Trophoblast cell (in vitro differentiated cells and primary cell): ENCODE data around the gene HCN4.

ENCODE experiments used
- DNase-seq, 2 donors: peaks; one replicate each; pipeline ENCODE4 v3.0.0-alpha.2; 2016
- H2AFZ ChIP-seq: 2 replicates; pipeline ENCODE4 v1.6.1; 2013; ENCODE audit warnings: low read length, moderate library complexity, mild to moderate bottlenecking; ENCODE audit not compliant: insufficient read depth, poor library complexity
- H2AK5ac ChIP-seq: 2 replicates; pipeline ENCODE4 v1.6.1; 2013; ENCODE audit warnings: mild to moderate bottlenecking, low read length
- H2BK120ac ChIP-seq: 2 replicates; pipeline ENCODE4 v1.6.1; 2013; ENCODE audit warnings: low read length, mild to moderate bottlenecking, moderate library complexity; ENCODE audit not compliant: insufficient read depth, poor library complexity
- H2BK12ac ChIP-seq: 2 replicates; pipeline ENCODE4 v1.6.1; 2013; ENCODE audit warnings: mild to moderate bottlenecking, low read length, moderate library complexity
- H2BK5ac ChIP-seq: 2 replicates; pipeline ENCODE4 v1.6.1; 2013; ENCODE audit warnings: low read length, low read depth, moderate library complexity, mild to moderate bottlenecking; ENCODE audit not compliant: poor library complexity
- H3K14ac ChIP-seq: 2 replicates; pipeline ENCODE4 v1.6.1; 2013; ENCODE audit warnings: mild to moderate bottlenecking, low read length
- H3K18ac ChIP-seq: 2 replicates; pipeline ENCODE4 v1.6.1; 2013; ENCODE audit warnings: mild to moderate bottlenecking, low read length
- H3K23ac ChIP-seq: 2 replicates; pipeline ENCODE4 v1.6.1; 2013; ENCODE audit warnings: low read length
- H3K27ac ChIP-seq: 2 replicates; pipeline ENCODE4 v1.5.1; 2013; ENCODE audit warnings: low read depth, mild to moderate bottlenecking, inconsistent platforms, low read length, moderate library complexity
- H3K27me3 ChIP-seq: 2 replicates; pipeline ENCODE4 v1.6.1; 2013; ENCODE audit warnings: inconsistent platforms, mild to moderate bottlenecking, low read length, moderate library complexity; ENCODE audit not compliant: insufficient read depth
- H3K36me3 ChIP-seq, 2 experiments: 1 replicate in 1 of 2; 2 replicates in 1 of 2; pipeline ENCODE4 v1.6.1; 2013; ENCODE audit warnings: low read length in 2 of 2, mild to moderate bottlenecking in 2 of 2, moderate library complexity in 1 of 2; ENCODE audit not compliant: insufficient read depth in 2 of 2, control insufficient read depth in 1 of 2
- H3K4ac ChIP-seq: 2 replicates; pipeline ENCODE4 v1.6.1; 2013; ENCODE audit warnings: low read depth, mild to moderate bottlenecking, low read length, moderate library complexity
- H3K4me1 ChIP-seq, 2 experiments: 1 replicate in 1 of 2; 2 replicates in 1 of 2; pipeline ENCODE4 v1.6.1; 2013; ENCODE audit warnings: low read length in 2 of 2, mild to moderate bottlenecking in 2 of 2, moderate library complexity in 1 of 2; ENCODE audit not compliant: insufficient read depth in 2 of 2, control insufficient read depth in 1 of 2
- H3K4me2 ChIP-seq: 2 replicates; pipeline ENCODE4 v1.6.1; 2013; ENCODE audit warnings: inconsistent platforms, mild to moderate bottlenecking, low read length, moderate library complexity
- H3K4me3 ChIP-seq: 2 replicates; pipeline ENCODE4 v1.5.1; 2013; ENCODE audit warnings: mild to moderate bottlenecking, low read depth, low read length, inconsistent platforms
- H3K79me1 ChIP-seq: one replicate; pipeline ENCODE4 v1.6.1; 2013; ENCODE audit warnings: low read length
- H3K79me2 ChIP-seq: 2 replicates; pipeline ENCODE4 v1.6.1; 2013; ENCODE audit warnings: low read length, mild to moderate bottlenecking; ENCODE audit not compliant: control insufficient read depth, insufficient read depth, poor library complexity
- H3K9ac ChIP-seq: 2 replicates; pipeline ENCODE4 v1.6.1; 2013; ENCODE audit warnings: mild to moderate bottlenecking, low read length
- H3K9me3 ChIP-seq: 2 replicates; pipeline ENCODE4 v1.6.1; 2013; ENCODE audit warnings: low read depth, mild to moderate bottlenecking, control low read depth, inconsistent platforms, low read length; ENCODE audit not compliant: insufficient read depth
- H4K12ac ChIP-seq: 2 replicates; pipeline ENCODE4 v1.6.1; 2013; ENCODE audit warnings: low read depth, mild to moderate bottlenecking, low read length, moderate library complexity
- H4K8ac ChIP-seq: 2 replicates; pipeline ENCODE4 v1.6.1; 2013; ENCODE audit warnings: low read depth, mild to moderate bottlenecking, low read length, moderate library complexity
- H4K91ac ChIP-seq: one replicate; pipeline ENCODE4 v1.6.1; 2013; ENCODE audit warnings: low read depth, mild to moderate bottlenecking, low read length, moderate library complexity
- WGBS: extraction: QIAGEN DNeasy Blood & Tissue Kit; methylation state at CpG from one replicate; pipeline ENCODE4 v1.1.7; 2013; ENCODE audit warnings: missing lambda C conversion rate; ENCODE audit not compliant: insufficient read length, insufficient coverage; ENCODE audit errors: extremely low coverage; 5-methylcytosine and 5-hydroxymethylcytosine counted together

Gene HCN4

DNA sequence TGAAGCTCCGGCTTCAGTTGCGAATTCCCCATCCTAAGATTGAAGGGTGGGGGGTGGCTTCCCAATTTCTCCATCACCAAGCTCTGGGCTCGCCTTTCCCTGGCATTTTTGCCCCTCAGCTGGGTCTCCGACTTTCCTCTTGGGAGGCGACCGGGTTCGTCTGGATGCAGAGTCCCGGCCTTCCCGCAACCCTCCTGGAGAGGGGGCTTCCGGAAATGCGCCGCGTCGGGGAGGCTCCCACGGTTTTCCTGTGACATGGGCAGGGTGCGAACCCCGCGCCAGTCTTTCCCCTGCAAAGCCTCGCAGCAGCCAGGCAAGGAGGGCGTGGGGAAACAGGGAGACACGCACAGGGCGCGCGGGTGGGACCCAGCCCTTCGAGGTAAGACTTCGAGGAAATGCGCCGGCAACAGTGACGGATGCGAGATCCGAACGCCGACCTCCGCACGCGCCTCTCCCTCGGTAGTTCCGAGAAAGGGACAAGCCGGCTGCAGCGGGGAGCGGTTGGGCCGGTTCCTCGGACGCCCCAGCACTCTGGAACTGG lies 466 bp upstream of the HCN4 start:
- no peaks in the 10 kb centered on the region for H3K36me3 ChIP-seq
- H3K79me2 ChIP-seq, result peaks cover 3% of the 10 kb centered on the region
- H2AK5ac ChIP-seq, result no peak overlapping the region
- H3K4ac ChIP-seq, result no peak overlapping the region
- peak overlapping the region; percentile 89 for H3K4me2 ChIP-seq
- H3K14ac ChIP-seq, result no peak overlapping the region
- H4K12ac ChIP-seq, result no peak overlapping the region
- H4K8ac ChIP-seq, result peak overlapping the region; percentile 22
- H4K91ac ChIP-seq, result no peak overlapping the region
- no peak overlapping the region for H2BK120ac ChIP-seq
- no peak overlapping the region for H3K9ac ChIP-seq
- peaks cover 22% of the 10 kb centered on the region for H3K27me3 ChIP-seq
- no CpG with 5 or more reads among the region's 44 CpGs for WGBS
- peak overlapping the region; percentile 52 for H3K4me3 ChIP-seq
- DNase-seq, result no peak
- peaks cover 6% of the 10 kb centered on the region for H3K79me1 ChIP-seq
- no peak overlapping the region for H3K23ac ChIP-seq
- H3K27ac ChIP-seq, result no peak overlapping the region
- no peak overlapping the region for H3K18ac ChIP-seq
- H3K9me3 ChIP-seq, result peaks cover 2% of the 10 kb centered on the region
- peaks cover 26 to 39% of the 10 kb centered on the region in 2 experiments for H3K4me1 ChIP-seq
- H2BK12ac ChIP-seq, result no peak overlapping the region
- no peak overlapping the region for H2BK5ac ChIP-seq
- no peak overlapping the region for H2AFZ ChIP-seq

DNA sequence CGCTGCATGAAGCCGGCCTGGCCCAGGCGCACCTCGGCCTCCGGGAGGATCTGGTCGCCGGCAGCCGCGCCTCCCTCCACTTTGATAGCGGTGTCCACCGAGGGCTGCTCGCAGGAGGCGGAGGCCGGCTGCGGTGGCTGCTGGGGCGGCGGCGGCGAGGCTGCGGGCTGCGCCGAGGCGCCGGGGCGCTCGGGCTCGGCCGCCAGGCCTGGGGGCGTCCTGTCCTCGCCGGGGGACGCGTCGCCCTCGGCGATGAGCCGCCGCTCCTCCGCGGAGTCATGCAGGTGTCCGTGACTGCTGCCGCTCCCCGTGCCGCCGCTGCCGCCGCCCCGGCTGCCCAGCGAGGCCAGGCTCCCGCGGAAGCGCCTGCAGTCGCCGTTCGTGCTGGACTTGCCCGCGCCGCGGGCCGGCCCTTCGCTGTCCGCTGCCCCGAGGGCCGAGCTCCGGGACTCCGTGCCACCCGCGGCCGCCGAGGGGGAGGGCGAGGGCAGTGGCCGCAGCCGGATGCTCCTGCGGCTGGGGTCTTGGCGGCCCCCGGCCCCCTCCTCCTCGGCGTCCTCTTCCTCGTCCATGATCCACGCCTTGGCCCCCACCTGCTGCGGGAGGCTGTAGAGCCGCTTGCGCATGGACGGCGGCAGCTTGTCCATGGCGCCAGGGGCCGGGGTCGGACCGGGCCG lies 996 bp downstream of the HCN4 start:
- H3K79me2 ChIP-seq, result peaks cover 3% of the 10 kb centered on the region
- H2AFZ ChIP-seq, result peak overlapping the region; percentile 66
- no peak overlapping the region for H3K27ac ChIP-seq
- H3K36me3 ChIP-seq, result no peaks in the 10 kb centered on the region
- H3K4me3 ChIP-seq, result peak overlapping the region; percentile 76
- H3K27me3 ChIP-seq, result peaks cover 22% of the 10 kb centered on the region
- peak overlapping the region; percentile 10 for H4K12ac ChIP-seq
- peak overlapping the region; percentile 54 for H3K14ac ChIP-seq
- no peak overlapping the region for H2BK5ac ChIP-seq
- no CpG with 5 or more reads among the region's 90 CpGs for WGBS
- H3K4me1 ChIP-seq, result peaks cover 27 to 39% of the 10 kb centered on the region in 2 experiments
- H4K8ac ChIP-seq, result peak overlapping the region; percentile 30
- H3K4me2 ChIP-seq, result peak overlapping the region; percentile 89
- no peak overlapping the region for H2AK5ac ChIP-seq
- H3K18ac ChIP-seq, result peak overlapping the region; percentile 19
- DNase-seq, result no peak
- peak overlapping the region; percentile 72 for H4K91ac ChIP-seq
- H3K9me3 ChIP-seq, result peaks cover 2% of the 10 kb centered on the region
- no peak overlapping the region for H2BK120ac ChIP-seq
- no peak overlapping the region for H3K4ac ChIP-seq
- H2BK12ac ChIP-seq, result no peak overlapping the region
- peaks cover 6% of the 10 kb centered on the region for H3K79me1 ChIP-seq
- no peak overlapping the region for H3K23ac ChIP-seq
- H3K9ac ChIP-seq, result no peak overlapping the region

- Histone ChIP-seq H3K18ac (peak overlapping the region; percentile 42), H3K9ac (peak overlapping the region; percentile 31), H2BK120ac (no peak overlapping the region), H4K12ac (no peak overlapping the region), H3K4me2 (peak overlapping the region; percentile 89), H3K79me1 (peaks cover 6% of the 10 kb centered on the region), H3K4ac (no peak overlapping the region), H4K91ac (no peak overlapping the region), H3K4me3 (peak overlapping the region; percentile 76), H4K8ac (no peak overlapping the region), H2BK5ac (no peak overlapping the region), H2AK5ac (no peak overlapping the region), H3K79me2 (peaks cover 3% of the 10 kb centered on the region), H3K27ac (no peak overlapping the region), H3K36me3 (no peaks in the 10 kb centered on the region), H2AFZ (no peak overlapping the region), H3K9me3 (peaks cover 2% of the 10 kb centered on the region), H2BK12ac (no peak overlapping the region), H3K27me3 (peaks cover 22% of the 10 kb centered on the region), H3K14ac (peak overlapping the region; percentile 19), H3K23ac (no peak overlapping the region), H3K4me1 (peaks cover 34 to 45% of the 10 kb centered on the region in 2 experiments)
- no peak for DNase-seq
- no CpG with 5 or more reads among the region's 28 CpGs for WGBS
Measured at GRCh38 chr15:73366766-73367623, 1.8 kb downstream of the HCN4 start.

GRCh38 chr15:73364070-73364469 lies 4.7 kb downstream of the HCN4 start:
- H2BK120ac ChIP-seq, result no peak overlapping the region
- no peak overlapping the region for H3K27ac ChIP-seq
- H3K23ac ChIP-seq, result no peak overlapping the region
- H2AK5ac ChIP-seq, result no peak overlapping the region
- peaks cover 2% of the 10 kb centered on the region for H3K9me3 ChIP-seq
- peaks cover 6% of the 10 kb centered on the region for H3K79me1 ChIP-seq
- no peak overlapping the region for H3K18ac ChIP-seq
- no peak overlapping the region for H2BK12ac ChIP-seq
- H3K4me1 ChIP-seq, result peaks cover 35 to 45% of the 10 kb centered on the region in 2 experiments
- H2AFZ ChIP-seq, result no peak overlapping the region
- H3K79me2 ChIP-seq, result peaks cover 3% of the 10 kb centered on the region
- H3K14ac ChIP-seq, result no peak overlapping the region
- H3K4me3 ChIP-seq, result no peak overlapping the region
- H4K91ac ChIP-seq, result no peak overlapping the region
- H3K27me3 ChIP-seq, result peaks cover 13% of the 10 kb centered on the region
- WGBS, result no CpG with 5 or more reads among the region's 3 CpGs
- H3K9ac ChIP-seq, result no peak overlapping the region
- no peak overlapping the region for H4K8ac ChIP-seq
- H2BK5ac ChIP-seq, result no peak overlapping the region
- no peaks in the 10 kb centered on the region for H3K36me3 ChIP-seq
- no peak overlapping the region for H3K4ac ChIP-seq
- H4K12ac ChIP-seq, result no peak overlapping the region
- H3K4me2 ChIP-seq, result no peak overlapping the region
- no peak for DNase-seq
